HPDE6-E6E7 (cell line): ENCODE measurements around the gene NR2F6.

Experiments
- DNase-seq: peaks from one replicate; pipeline ENCODE4 v3.0.0; 2011; ENCODE audit warnings: missing footprints; ENCODE audit errors: extremely low spot score

The NR2F6 gene

GRCh38 chr19:17237747-17238706 is 7.7 kb downstream of the NR2F6 start:
- no peak for DNase-seq

DNA sequence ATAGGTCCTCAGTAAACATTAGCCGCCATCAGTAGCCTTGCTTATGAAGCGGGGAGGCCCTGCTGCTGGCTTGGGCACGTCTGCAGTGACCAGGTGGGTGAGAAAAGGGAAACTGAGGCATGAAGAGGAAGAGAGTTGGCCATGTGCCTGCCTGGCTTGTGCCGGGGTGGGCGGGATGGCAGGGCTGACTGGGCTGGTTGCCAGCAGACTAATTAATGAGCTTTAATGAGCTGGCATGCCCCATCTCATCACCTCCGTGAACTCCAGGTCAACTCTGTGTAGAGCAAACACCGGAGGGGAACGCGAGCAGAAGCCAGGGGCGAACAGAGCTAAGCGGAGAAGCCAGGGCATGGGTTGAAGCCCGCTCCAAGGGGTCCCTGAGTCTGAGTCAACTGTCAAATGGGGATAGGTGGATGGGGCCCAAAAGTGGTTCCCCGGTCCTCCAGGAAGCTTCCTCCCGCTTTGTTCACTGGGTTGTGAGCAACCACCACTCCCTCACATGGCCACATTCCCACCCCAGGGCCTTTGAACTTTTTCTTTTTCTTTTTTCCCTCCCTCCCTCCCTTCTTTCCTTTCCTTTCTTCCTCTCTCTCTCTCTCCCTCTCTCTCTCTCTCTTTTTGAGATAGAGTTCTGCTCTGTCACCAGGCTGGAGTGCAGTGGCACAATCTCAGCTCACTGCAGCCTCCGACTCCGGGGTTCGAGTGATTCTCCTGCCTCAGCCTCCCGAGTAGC is 8.7 kb downstream of the NR2F6 start:
- DNase-seq = no peak

DNA sequence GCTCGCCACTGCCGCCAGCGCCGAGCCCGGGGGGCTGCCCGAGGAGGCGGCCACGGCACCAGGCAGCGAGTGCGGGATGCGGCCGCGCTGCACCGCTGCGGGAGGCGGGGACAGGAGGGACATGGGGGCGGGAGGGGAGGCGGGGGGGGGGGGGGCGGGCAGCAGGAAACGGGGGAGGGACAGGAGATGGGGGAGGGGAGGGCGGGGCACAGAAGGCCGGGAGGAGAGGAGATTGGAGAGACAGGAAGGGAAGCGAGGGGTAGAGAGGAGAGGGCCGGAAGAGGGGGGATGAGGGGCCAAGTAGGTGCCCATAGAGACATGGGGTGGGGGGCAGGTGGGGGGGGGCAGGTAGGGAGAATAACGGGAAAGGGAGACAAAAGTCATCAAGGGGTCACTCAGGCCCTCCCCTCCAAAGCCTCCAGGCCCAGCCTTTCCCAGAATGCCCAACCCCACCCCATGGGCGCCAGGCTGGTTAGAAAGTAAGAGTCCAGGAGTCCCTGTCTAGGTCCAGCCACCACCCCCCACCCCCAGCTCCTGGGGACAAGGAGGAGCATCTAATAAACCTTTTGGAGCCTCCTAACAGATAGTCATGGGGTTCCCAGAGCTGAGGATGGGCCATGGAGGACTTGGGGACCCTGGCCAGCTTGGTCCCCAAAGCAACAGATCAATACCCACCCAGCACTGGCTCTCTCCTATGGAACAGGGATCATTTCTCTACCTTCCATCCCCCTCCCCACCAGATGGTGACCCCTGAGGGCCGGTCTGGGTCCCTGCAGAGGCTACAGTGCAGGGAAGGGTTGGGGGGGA is 9.5 kb downstream of the NR2F6 start:
- DNase-seq = no peak

DNA sequence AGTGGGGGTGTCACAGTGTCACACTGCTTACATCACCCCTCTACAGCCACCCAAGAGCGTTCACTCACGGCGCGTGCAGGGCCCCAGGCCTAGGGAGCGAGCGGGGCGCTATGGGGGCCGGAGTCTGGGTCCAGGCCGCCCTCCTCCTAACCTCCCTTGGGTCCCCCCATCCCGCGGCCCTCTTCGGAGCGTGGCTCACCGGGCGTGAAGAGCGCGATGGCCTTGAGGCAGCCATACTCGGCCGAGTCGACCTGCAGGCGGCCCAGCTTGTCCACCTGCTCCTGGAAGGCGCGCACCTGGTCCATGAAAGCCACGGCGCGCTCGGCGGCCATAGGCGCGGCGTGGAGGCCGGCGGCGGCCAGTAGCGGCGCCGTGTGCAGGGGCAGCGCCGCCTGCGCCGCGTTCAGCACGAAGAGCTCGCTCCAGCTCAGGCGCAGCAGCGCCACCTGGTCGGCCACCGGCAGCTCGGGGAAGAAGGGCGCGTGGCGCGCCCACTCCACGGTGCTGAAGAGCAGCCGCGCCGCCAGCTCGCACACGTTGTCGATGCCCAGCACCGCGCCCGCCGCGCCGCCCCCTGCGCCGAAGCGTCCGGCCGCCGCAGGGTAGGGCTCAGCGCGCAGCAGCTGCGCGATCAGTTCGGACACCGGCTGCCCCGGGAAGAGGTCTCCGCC is 10.3 kb downstream of the NR2F6 start:
- DNase-seq = peak; percentile 49

DNA sequence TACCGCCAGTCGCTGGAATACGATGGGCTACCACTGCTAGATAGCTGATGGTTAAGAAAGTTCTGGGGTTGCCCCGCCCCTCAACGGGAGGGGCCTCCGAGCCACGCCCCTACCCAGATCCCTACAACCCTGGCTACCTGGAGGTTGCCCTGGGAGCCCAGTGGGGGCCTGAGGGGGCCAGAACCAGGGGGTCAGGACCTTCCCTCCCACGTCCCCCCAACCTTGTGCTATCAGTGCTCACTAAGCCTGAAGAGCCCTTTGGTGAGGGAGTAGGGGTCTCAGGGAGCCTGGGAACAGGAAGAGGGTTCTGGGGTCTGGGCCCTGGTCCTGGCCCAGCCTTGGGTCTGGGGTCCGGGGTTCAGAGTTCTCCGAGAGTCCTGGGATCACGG is 10.8 kb downstream of the NR2F6 start:
- peak; percentile 53 for DNase-seq

DNA sequence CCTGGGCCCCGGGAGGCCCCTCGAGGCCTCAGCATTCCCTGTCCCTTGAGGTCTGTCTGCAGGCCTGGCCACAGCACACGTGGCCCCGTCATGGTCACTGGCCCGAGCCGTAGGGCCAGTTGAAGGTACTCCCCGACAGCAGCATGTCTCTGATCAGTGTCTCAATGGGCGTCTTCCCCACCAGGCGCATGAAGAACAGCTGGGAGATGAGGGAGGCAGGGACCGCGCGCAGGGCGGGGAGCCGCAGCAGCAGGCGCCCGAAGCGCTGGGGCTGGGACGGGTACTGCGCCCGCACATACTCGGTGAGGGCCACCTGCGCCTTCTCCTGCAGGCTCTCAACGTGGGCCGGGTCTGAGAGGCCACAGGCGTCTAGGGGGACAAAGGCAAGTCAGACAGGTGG is 13.5 kb downstream of the NR2F6 start:
- DNase-seq = no peak

GRCh38 chr19:17229890-17230289 is 15.8 kb downstream of the NR2F6 start:
- no peak for DNase-seq

DNA sequence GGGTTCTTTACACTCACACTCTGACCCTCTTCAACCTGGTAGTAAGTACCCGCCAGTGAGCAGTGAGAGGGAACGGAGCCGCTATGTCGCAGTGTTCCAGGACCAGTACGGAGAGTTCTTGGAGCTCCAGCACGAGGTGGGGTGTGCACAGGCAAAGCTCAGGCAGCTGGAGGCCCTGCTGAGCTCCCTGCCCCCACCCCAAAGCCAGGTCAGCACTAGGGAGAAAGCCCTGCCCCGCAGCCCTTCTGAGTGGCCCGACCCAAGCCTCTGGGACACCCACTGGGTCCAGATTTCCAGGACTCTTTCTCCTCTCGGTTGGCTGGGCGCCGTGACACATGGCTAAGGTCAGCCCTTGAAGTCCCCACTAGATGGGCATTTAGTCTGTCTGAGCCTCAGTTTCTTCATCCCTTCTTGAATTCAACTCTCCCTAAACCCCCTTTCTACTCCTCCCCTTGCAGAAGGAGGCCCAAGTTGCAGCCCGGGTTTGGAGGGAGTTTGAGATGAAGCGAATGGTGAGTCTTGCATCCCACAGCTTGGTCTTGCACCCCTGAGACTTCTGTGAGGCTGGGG is 17.8 kb downstream of the NR2F6 start:
- DNase-seq = no peak

- DNase-seq = peak; percentile 92
These were observed 19.5 kb downstream of the NR2F6 start, which contains the start of gene OCEL1 for GRCh38 chr19:17226002-17226933. OCEL1 (plus strand) TSS chr19:17226226; CDS start chr19:17226248, 22 bp downstream.

DNA sequence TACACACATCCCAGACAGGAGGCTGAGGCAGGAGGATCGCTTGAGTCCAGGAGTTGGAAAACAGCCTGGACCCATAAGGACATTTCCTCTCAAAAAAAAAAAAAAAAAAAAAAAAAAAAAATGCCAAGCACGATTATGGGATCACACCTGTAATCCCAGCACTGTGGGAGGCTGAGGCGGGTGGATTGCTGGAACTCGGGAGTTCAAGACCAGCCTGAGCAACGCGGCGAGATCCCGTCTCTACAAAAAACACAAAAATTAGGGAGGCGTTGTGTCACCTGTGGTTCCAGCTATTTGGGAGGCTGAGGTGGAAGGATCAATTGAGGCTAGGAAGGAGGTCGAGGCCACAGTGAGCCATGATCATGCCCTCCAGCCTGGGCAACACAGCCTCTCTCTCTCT is 20.7 kb downstream of the NR2F6 start:
- no peak for DNase-seq

- peak; percentile 43 for DNase-seq
These were observed 25.4 kb downstream of the NR2F6 start for GRCh38 chr19:17220207-17220758.

DNA sequence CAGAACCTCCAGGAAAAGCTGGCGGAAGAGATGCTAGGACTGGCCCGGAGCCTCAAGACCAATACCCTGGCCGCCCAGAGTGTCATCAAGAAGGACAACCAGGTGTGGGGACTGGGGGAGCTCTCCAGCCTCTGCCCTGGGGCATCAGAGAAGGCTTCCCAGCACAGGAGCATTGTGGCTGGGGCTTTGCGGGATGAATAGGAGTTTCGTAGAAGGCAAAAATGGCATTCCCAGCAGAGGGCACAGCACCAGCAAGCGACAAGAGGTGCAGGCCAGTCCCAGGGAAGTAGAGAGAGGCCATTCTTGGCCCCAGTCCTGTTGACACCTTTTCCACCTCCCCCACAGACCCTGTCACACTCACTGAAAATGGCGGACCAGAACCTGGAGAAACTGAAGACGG is 26.4 kb downstream of the NR2F6 start:
- no peak for DNase-seq

- no peak for DNase-seq
These were observed 29.6 kb downstream of the NR2F6 start for GRCh38 chr19:17216058-17216670.

GRCh38 chr19:17215127-17215971 is 30.4 kb downstream of the NR2F6 start, which contains the start of gene USE1:
USE1 (plus strand) TSS chr19:17215357; CDS start chr19:17215406, 49 bp downstream.
- DNase-seq = peak; percentile 87

DNA sequence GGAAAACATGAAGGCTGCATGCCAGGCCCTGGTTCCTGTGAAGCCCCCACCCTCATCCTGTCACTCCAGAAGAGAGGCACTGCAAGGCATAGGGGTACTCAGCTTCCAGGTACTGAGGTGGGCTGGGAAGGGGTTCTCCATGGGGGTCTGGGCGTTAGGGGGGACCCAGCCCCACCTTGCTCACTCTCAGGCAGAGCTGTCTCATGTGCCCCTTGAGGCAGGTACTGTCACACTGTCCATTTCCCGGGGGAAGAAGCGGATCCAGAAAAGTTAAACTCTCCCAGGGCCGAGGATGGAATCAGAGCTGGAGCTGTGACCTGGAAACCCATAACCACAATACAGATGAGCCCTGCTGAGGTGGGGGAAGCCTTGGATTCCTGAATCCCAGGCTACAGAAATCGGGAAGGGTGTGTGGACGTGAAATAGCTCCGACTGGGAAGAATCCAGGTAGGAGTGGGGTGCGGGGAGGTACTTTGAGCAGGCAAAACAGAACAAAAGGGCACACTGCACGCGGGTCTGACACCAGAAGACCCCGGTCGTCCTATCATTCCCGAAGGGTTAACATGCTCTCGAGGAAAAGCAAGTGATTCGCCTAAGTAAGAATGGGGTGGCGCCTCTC is 31.1 kb downstream of the NR2F6 start:
- no peak for DNase-seq

GRCh38 chr19:17213334-17213733 is 32.4 kb downstream of the NR2F6 start:
- DNase-seq = no peak
